G401.6 (cell line): Measurements from ENCODE around the gene ZNF221.
"Not testable (repeated sequence)": the region's sequence is repeated elsewhere in the genome, so short reads cannot be mapped to it uniquely, and the experiment has no call there.

Experiments used
- FAIRE-seq: peaks from 2 replicates; lab custom pipeline; 2012; peaks lifted over from hg19 to GRCh38; lab: Jason Lieb, UNC

ZNF221 gene

GRCh38 chr19:43950834-43951645 is at the start of gene ZNF221:
ZNF221 (plus strand) TSS chr19:43951228; CDS start chr19:43962727, 11,499 bp downstream.
- FAIRE-seq, result peak; percentile 98

- no peak for FAIRE-seq
These were observed 49.3 kb upstream of the ZNF221 start for GRCh38 chr19:43901395-43902390.

GRCh38 chr19:43902399-43902798 is 48.6 kb upstream of the ZNF221 start:
- no peak for FAIRE-seq

- no peak for FAIRE-seq
These were observed 45.1 kb upstream of the ZNF221 start for GRCh38 chr19:43905897-43906296.

- FAIRE-seq, result no peak
These were observed 44.3 kb upstream of the ZNF221 start for GRCh38 chr19:43906774-43907173.

GRCh38 chr19:43908659-43909058 is 42.4 kb upstream of the ZNF221 start:
- no peak for FAIRE-seq

GRCh38 chr19:43910884-43911283 is 40.1 kb upstream of the ZNF221 start:
- FAIRE-seq, result no peak

GRCh38 chr19:43913383-43913782 is 37.6 kb upstream of the ZNF221 start:
- FAIRE-seq, result no peak

GRCh38 chr19:43914051-43914450 is 37.0 kb upstream of the ZNF221 start:
- no peak for FAIRE-seq

GRCh38 chr19:43923875-43924274 is 27.2 kb upstream of the ZNF221 start:
- FAIRE-seq, result no peak

- no peak for FAIRE-seq
These were observed 22.2 kb upstream of the ZNF221 start for GRCh38 chr19:43928820-43929219.

GRCh38 chr19:43934055-43934984 is 16.7 kb upstream of the ZNF221 start:
- no peak for FAIRE-seq

GRCh38 chr19:43934985-43935708 is 15.9 kb upstream of the ZNF221 start, which contains the start of gene ZNF45:
ZNF45 (minus strand) TSS chr19:43935282; CDS start chr19:43922185, 13,097 bp downstream.
- peak; percentile 87 for FAIRE-seq

GRCh38 chr19:43936188-43936587 is 14.8 kb upstream of the ZNF221 start:
- FAIRE-seq, result no peak

- peak; percentile 67 for FAIRE-seq
These were observed 11.3 kb upstream of the ZNF221 start for GRCh38 chr19:43939557-43940260.

- no peak for FAIRE-seq
These were observed 10.3 kb upstream of the ZNF221 start for GRCh38 chr19:43940719-43941118.

- FAIRE-seq, result no peak
These were observed 9.8 kb upstream of the ZNF221 start for GRCh38 chr19:43941209-43941608.

GRCh38 chr19:43947412-43947811 is 3.6 kb upstream of the ZNF221 start:
- not testable (repeated sequence) for FAIRE-seq

- FAIRE-seq, result not testable (repeated sequence)
These were observed 1.2 kb upstream of the ZNF221 start for GRCh38 chr19:43949803-43950202.

GRCh38 chr19:43956827-43957226 is 5.8 kb downstream of the ZNF221 start:
- no peak for FAIRE-seq
